HL-60 (cell line): ENCODE data around the gene LAMA5.

ENCODE experiments used
- CTCF ChIP-seq: IDR thresholded peaks from one replicate; pipeline ENCODE4 v1.5.1; 2011; ENCODE audit warnings: low read length, control low read depth, inconsistent platforms; ENCODE audit not compliant: insufficient read depth
- GABPA ChIP-seq: IDR thresholded peaks from 2 replicates; pipeline ENCODE4 v1.6.1; 2012; ENCODE audit warnings: low read depth
- POLR2AphosphoS5 ChIP-seq: IDR thresholded peaks from 2 replicates; pipeline ENCODE4 v1.6.1; 2012; ENCODE audit warnings: low read depth
- REST ChIP-seq: IDR thresholded peaks from 2 replicates; pipeline ENCODE4 v1.6.1; 2012; ENCODE audit warnings: low read depth; ENCODE audit not compliant: insufficient replicate concordance

- TF ChIP-seq CTCF (no peak), REST (no peak), GABPA (no peak), POLR2AphosphoS5 (no peak)
Measured at GRCh38 chr20:62338294-62338620, 28.9 kb downstream of the LAMA5 start.
